Keratinocyte (primary cell): ENCODE measurements around the gene NXT1. TPM values are rescaled to one million over a fixed set of nuclear protein-coding genes. Genes with fewer than 3 reads are reported as not detected.

Experiments used
- DNase-seq: peaks from one replicate; pipeline ENCODE4 v3.0.0-alpha.2; 2011; ENCODE audit warnings: low read depth, missing footprints, low spot score
- FAIRE-seq: peaks from 2 replicates; lab custom pipeline; 2011; peaks lifted over from hg19 to GRCh38; lab: Jason Lieb, UNC
- H2AFZ ChIP-seq: 2 replicates; pipeline ENCODE4 v1.6.0; 2012; ENCODE audit warnings: low read length, control low read depth, inconsistent platforms; ENCODE audit not compliant: control insufficient read depth
- H3K27ac ChIP-seq: 2 replicates; pipeline ENCODE4 v1.5.1; 2011; ENCODE audit warnings: low read length; ENCODE audit not compliant: control insufficient read depth, insufficient read depth
- H3K27me3 ChIP-seq: 3 replicates; pipeline ENCODE4 v1.6.0; 2011; ENCODE audit warnings: low read length; ENCODE audit not compliant: control insufficient read depth, insufficient read depth; ENCODE audit errors: extremely low read depth
- H3K36me3 ChIP-seq, 2 experiments: 2 replicates in 1 of 2; 3 replicates in 1 of 2; pipeline ENCODE4 v1.5.1; 2011; ENCODE audit warnings: low read length in 2 of 2, mild to moderate bottlenecking in 1 of 2; ENCODE audit not compliant: control insufficient read depth in 2 of 2, insufficient read depth in 2 of 2; ENCODE audit errors: extremely low read depth in 1 of 2
- H3K4me1 ChIP-seq: 3 replicates; pipeline ENCODE4 v1.5.1; 2011; ENCODE audit warnings: low read length; ENCODE audit not compliant: control insufficient read depth, insufficient read depth; ENCODE audit errors: extremely low read depth
- H3K4me2 ChIP-seq: 3 replicates; pipeline ENCODE4 v1.6.0; 2011; ENCODE audit warnings: low read depth, low read length; ENCODE audit not compliant: control insufficient read depth, insufficient read depth; ENCODE audit errors: extremely low read depth
- H3K4me3 ChIP-seq, 3 experiments: fragments of 200-600 bp in 1 of 3; sonication (generic) in 1 of 3; 2 replicates in 2 of 3; 3 replicates in 1 of 3; pipeline ENCODE4 v1.5.1; 2011 to 2016; ENCODE audit warnings: low read length in 3 of 3, mild to moderate bottlenecking in 3 of 3, control low read depth in 2 of 3, inconsistent platforms in 1 of 3, low read depth in 1 of 3, mixed read lengths in 1 of 3, mixed run types in 1 of 3, moderate library complexity in 1 of 3; ENCODE audit not compliant: control insufficient read depth in 2 of 3, insufficient read depth in 2 of 3; ENCODE audit errors: extremely low read depth in 1 of 3
- H3K79me2 ChIP-seq: 2 replicates; pipeline ENCODE4 v1.6.0; 2012; ENCODE audit warnings: low read length; ENCODE audit not compliant: control insufficient read depth, insufficient read depth
- H3K9ac ChIP-seq: 3 replicates; pipeline ENCODE4 v1.6.0; 2011; ENCODE audit warnings: low read length; ENCODE audit not compliant: control insufficient read depth, insufficient read depth; ENCODE audit errors: extremely low read depth
- H3K9me1 ChIP-seq: 3 replicates; pipeline ENCODE4 v1.6.0; 2011; ENCODE audit warnings: low read length; ENCODE audit not compliant: control insufficient read depth, insufficient read depth; ENCODE audit errors: extremely low read depth
- H3K9me3 ChIP-seq: 2 replicates; pipeline ENCODE4 v1.5.1; 2012; ENCODE audit warnings: low read depth, low read length; ENCODE audit not compliant: control insufficient read depth
- H4K20me1 ChIP-seq: 3 replicates; pipeline ENCODE4 v1.6.0; 2011; ENCODE audit warnings: low read length; ENCODE audit not compliant: control insufficient read depth, insufficient read depth; ENCODE audit errors: extremely low read depth
- EZH2 ChIP-seq: IDR thresholded peaks from one replicate; pipeline ENCODE4 v1.6.1; 2012; ENCODE audit warnings: inconsistent platforms, mild to moderate bottlenecking, low read length, moderate library complexity
- dilution Hi-C: fragments of 300-500 bp; cut with MboI; formaldehyde crosslinking; loops from one replicate; pipeline ENCODE4 v1.7.0; 2020; ENCODE audit warnings: low sequenced_read_pairs; ENCODE audit not compliant: extremely low pct_ligation_motif_present
- polyA plus RNA-seq, 5 experiments: library from polyadenylated mRNA; depleted of rRNA in 3 of 5; stranded (reverse) in 3 of 5; stranded (forward) in 1 of 5; unstranded in 1 of 5; fragments of >200 nt; gene quantifications; 1 replicate in 1 of 5; 2 replicates in 3 of 5; 3 replicates in 1 of 5; pipeline versions ENCODE4 v1.2.1 to v1.2.3, GENCODE V29; 2011 to 2012; ENCODE audit warnings: missing spikeins in 2 of 5, low read depth in 1 of 5, low replicate concordance in 1 of 5
- TF ChIP-seq, protein P1 (sequence below), 3 experiments: IDR thresholded peaks in 1 of 3; conservative IDR thresholded peaks in 1 of 3; optimal IDR thresholded peaks in 1 of 3; 2 replicates in 2 of 3; 3 replicates in 1 of 3; pipeline versions ENCODE3 to v1.5.1; 2011; ENCODE audit warnings: low read length in 3 of 3, mild to moderate bottlenecking in 3 of 3, moderate library complexity in 2 of 3, control low read depth in 1 of 3, inconsistent platforms in 1 of 3; ENCODE audit not compliant: insufficient read depth in 2 of 3; ENCODE audit errors: extremely low read depth in 1 of 3

The NXT1 gene
- polyA plus RNA-seq, 1 donor (not counting 4 experiments of a cell fraction or from before 2014, with no cell fraction given): 25.8 TPM

GRCh38 chr20:23340524-23340923, 10.1 kb upstream of the NXT1 start:
- no peak for DNase-seq

GRCh38 chr20:23341073-23341472, 9.5 kb upstream of the NXT1 start:
- H3K9me3 ChIP-seq: no peaks in the 10 kb centered on the region
- H3K9me1 ChIP-seq: no peaks in the 10 kb centered on the region
- dilution Hi-C loops: no loop called here
- no peak overlapping the region for H2AFZ ChIP-seq
- H3K36me3 ChIP-seq: no peaks in the 10 kb centered on the region
- no peak overlapping the region for H3K9ac ChIP-seq
- H3K27me3 ChIP-seq: no peaks in the 10 kb centered on the region
- no peak overlapping the region for H3K4me2 ChIP-seq
- no peaks in the 10 kb centered on the region for H3K79me2 ChIP-seq
- FAIRE-seq (no peak), DNase-seq (no peak)
- no peak overlapping the region for H3K27ac ChIP-seq
- H3K4me1 ChIP-seq: no peaks in the 10 kb centered on the region
- H3K4me3 ChIP-seq: no peak overlapping the region
- no peak for TF ChIP-seq EZH2
- TF ChIP-seq, protein P1, sequence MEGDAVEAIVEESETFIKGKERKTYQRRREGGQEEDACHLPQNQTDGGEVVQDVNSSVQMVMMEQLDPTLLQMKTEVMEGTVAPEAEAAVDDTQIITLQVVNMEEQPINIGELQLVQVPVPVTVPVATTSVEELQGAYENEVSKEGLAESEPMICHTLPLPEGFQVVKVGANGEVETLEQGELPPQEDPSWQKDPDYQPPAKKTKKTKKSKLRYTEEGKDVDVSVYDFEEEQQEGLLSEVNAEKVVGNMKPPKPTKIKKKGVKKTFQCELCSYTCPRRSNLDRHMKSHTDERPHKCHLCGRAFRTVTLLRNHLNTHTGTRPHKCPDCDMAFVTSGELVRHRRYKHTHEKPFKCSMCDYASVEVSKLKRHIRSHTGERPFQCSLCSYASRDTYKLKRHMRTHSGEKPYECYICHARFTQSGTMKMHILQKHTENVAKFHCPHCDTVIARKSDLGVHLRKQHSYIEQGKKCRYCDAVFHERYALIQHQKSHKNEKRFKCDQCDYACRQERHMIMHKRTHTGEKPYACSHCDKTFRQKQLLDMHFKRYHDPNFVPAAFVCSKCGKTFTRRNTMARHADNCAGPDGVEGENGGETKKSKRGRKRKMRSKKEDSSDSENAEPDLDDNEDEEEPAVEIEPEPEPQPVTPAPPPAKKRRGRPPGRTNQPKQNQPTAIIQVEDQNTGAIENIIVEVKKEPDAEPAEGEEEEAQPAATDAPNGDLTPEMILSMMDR (optimal IDR thresholded peaks at IDR 0.05 in 1 of 3, IDR thresholded peaks at IDR 0.05 in 1 of 3, conservative IDR thresholded peaks at IDR 0.05 in 1 of 3; ENCODE audit: extremely low read depth in 1 of 3, insufficient read depth in 2 of 3, low read length in 3 of 3): no peak
- no peaks in the 10 kb centered on the region for H4K20me1 ChIP-seq

More at GRCh38 chr20:23340524-23340923, 10.1 kb upstream of the NXT1 start:
- Histone ChIP-seq H3K4me2 (no peak overlapping the region), H3K27ac (no peak overlapping the region), H3K9me1 (no peaks in the 10 kb centered on the region), H3K36me3 (no peaks in the 10 kb centered on the region), H2AFZ (no peak overlapping the region), H3K27me3 (no peaks in the 10 kb centered on the region), H3K9me3 (no peaks in the 10 kb centered on the region), H3K4me3 (no peak overlapping the region), H3K79me2 (no peaks in the 10 kb centered on the region), H3K9ac (no peak overlapping the region), H4K20me1 (no peaks in the 10 kb centered on the region), H3K4me1 (no peaks in the 10 kb centered on the region)
- FAIRE-seq: peak; percentile 32
- dilution Hi-C loops: no loop called here
- TF ChIP-seq EZH2: no peak
- TF ChIP-seq, protein P1 (optimal IDR thresholded peaks at IDR 0.05 in 1 of 3, IDR thresholded peaks at IDR 0.05 in 1 of 3, conservative IDR thresholded peaks at IDR 0.05 in 1 of 3; ENCODE audit: extremely low read depth in 1 of 3, insufficient read depth in 2 of 3, low read length in 3 of 3): peak; percentile 65 to 84 (median 69)
